NT2/D1 (cell line): ENCODE data around the gene SAMD10.
A peak's percentile ranks its signal among the peaks of the same experiment; 100 is the strongest.

Experiments used
- DNase-seq: peaks from one replicate; pipeline ENCODE4 v3.0.0-alpha.2; 2011; ENCODE audit warnings: low read depth, low spot score
- H3K27me3 ChIP-seq: 2 replicates; pipeline ENCODE4 v1.6.0; 2011; ENCODE audit warnings: mild to moderate bottlenecking; ENCODE audit not compliant: insufficient read length, insufficient read depth
- H3K36me3 ChIP-seq: 2 replicates; pipeline ENCODE4 v1.6.1; 2011; ENCODE audit warnings: mild to moderate bottlenecking, low read length, mixed read lengths; ENCODE audit not compliant: insufficient read depth, insufficient read length
- H3K4me1 ChIP-seq: 2 replicates; pipeline ENCODE4 v1.5.1; 2011; ENCODE audit not compliant: insufficient read depth, insufficient read length
- H3K4me3 ChIP-seq: 2 replicates; pipeline ENCODE4 v1.5.1; 2011; ENCODE audit warnings: low read depth; ENCODE audit not compliant: insufficient read length
- H3K9ac ChIP-seq: 2 replicates; pipeline ENCODE4 v1.6.0; 2011; ENCODE audit warnings: low read depth; ENCODE audit not compliant: insufficient read length
- H3K9me3 ChIP-seq: 2 replicates; pipeline ENCODE4 v1.5.1; 2011; ENCODE audit warnings: mild to moderate bottlenecking, low read length; ENCODE audit not compliant: insufficient read depth
- SUZ12 ChIP-seq: IDR thresholded peaks from 2 replicates; pipeline ENCODE4 v1.6.1; 2011; ENCODE audit not compliant: insufficient read length, insufficient read depth; ENCODE audit errors: extremely low read depth
- YY1 ChIP-seq: IDR thresholded peaks from 2 replicates; pipeline ENCODE4 v1.6.1; 2011; ENCODE audit not compliant: insufficient read length, insufficient read depth
- ZNF274 ChIP-seq: IDR thresholded peaks from 2 replicates; pipeline ENCODE4 v1.6.1; 2011; ENCODE audit warnings: mild to moderate bottlenecking, low read depth, low read length

The SAMD10 gene

GRCh38 chr20:63944078-63944941 is 35.1 kb downstream of the SAMD10 start:
- no peak overlapping the region for H3K9ac ChIP-seq

GRCh38 chr20:63943808-63944077 is 35.7 kb downstream of the SAMD10 start:
- H3K4me3 ChIP-seq, result no peak overlapping the region
- no peak for DNase-seq
- H3K9me3 ChIP-seq, result no peaks in the 10 kb centered on the region
- H3K9ac ChIP-seq, result no peak overlapping the region
- H3K4me1 ChIP-seq, result peaks cover 26% of the 10 kb centered on the region
- H3K27me3 ChIP-seq, result no peaks in the 10 kb centered on the region
- no peak for TF ChIP-seq ZNF274
- no peak for TF ChIP-seq SUZ12
- TF ChIP-seq YY1, result no peak
- H3K36me3 ChIP-seq, result peaks cover 80% of the 10 kb centered on the region

More at GRCh38 chr20:63944078-63944941, 35.1 kb downstream of the SAMD10 start:
- no peak for TF ChIP-seq SUZ12
- TF ChIP-seq ZNF274, result no peak
- no peak for TF ChIP-seq YY1
- Histone ChIP-seq H3K9me3 (no peaks in the 10 kb centered on the region), H3K36me3 (peaks cover 75% of the 10 kb centered on the region), H3K4me3 (no peak overlapping the region), H3K27me3 (no peaks in the 10 kb centered on the region), H3K4me1 (peaks cover 31% of the 10 kb centered on the region)
- DNase-seq, result no peak

GRCh38 chr20:63942969-63943807 is 36.3 kb downstream of the SAMD10 start:
- DNase-seq, result no peak
- Histone ChIP-seq H3K27me3 (no peaks in the 10 kb centered on the region), H3K9ac (peak overlapping the region; percentile 57), H3K9me3 (no peaks in the 10 kb centered on the region), H3K4me3 (no peak overlapping the region), H3K36me3 (peaks cover 83% of the 10 kb centered on the region), H3K4me1 (peaks cover 24% of the 10 kb centered on the region)
- TF ChIP-seq YY1 (no peak), SUZ12 (no peak), ZNF274 (no peak)

- H3K9me3 ChIP-seq, result no peaks in the 10 kb centered on the region
- H3K36me3 ChIP-seq, result peaks cover 86% of the 10 kb centered on the region
- no peak overlapping the region for H3K4me3 ChIP-seq
- no peaks in the 10 kb centered on the region for H3K27me3 ChIP-seq
- DNase-seq, result peak; percentile 62
- peak overlapping the region; percentile 57 for H3K9ac ChIP-seq
- peaks cover 24% of the 10 kb centered on the region for H3K4me1 ChIP-seq
- TF ChIP-seq YY1, result no peak
- TF ChIP-seq ZNF274, result no peak
- TF ChIP-seq SUZ12, result no peak
These were observed 37.0 kb downstream of the SAMD10 start for GRCh38 chr20:63942250-63942951.

- no peak for DNase-seq
- Histone ChIP-seq H3K27me3 (no peaks in the 10 kb centered on the region), H3K4me3 (no peak overlapping the region), H3K9ac (no peak overlapping the region), H3K9me3 (no peaks in the 10 kb centered on the region), H3K4me1 (peaks cover 20% of the 10 kb centered on the region), H3K36me3 (peaks cover 84% of the 10 kb centered on the region)
- TF ChIP-seq YY1, result no peak
- no peak for TF ChIP-seq SUZ12
- no peak for TF ChIP-seq ZNF274
These were observed 38.0 kb downstream of the SAMD10 start for GRCh38 chr20:63941282-63942081.

- Histone ChIP-seq H3K9ac (no peak overlapping the region), H3K4me3 (no peak overlapping the region), H3K9me3 (no peaks in the 10 kb centered on the region), H3K4me1 (peaks cover 20% of the 10 kb centered on the region), H3K36me3 (peaks cover 84% of the 10 kb centered on the region), H3K27me3 (no peaks in the 10 kb centered on the region)
- no peak for TF ChIP-seq SUZ12
- TF ChIP-seq ZNF274, result no peak
- no peak for TF ChIP-seq YY1
- no peak for DNase-seq
These were observed 38.8 kb downstream of the SAMD10 start for GRCh38 chr20:63940472-63941266.
